SK-N-MC (cell line): ENCODE results near the gene DGLUCY.

Source experiments
- EZH2 ChIP-seq: fragments of 200-600 bp; sonication (generic); IDR thresholded peaks from one replicate; pipeline ENCODE4 v1.6.1; 2017; ENCODE audit warnings: antibody characterized with exemption
- POLR2AphosphoS5 ChIP-seq: IDR thresholded peaks from 2 replicates; pipeline ENCODE4 v1.6.1; 2012; ENCODE audit warnings: mild to moderate bottlenecking, low read depth, low read length, borderline replicate concordance

DNA sequence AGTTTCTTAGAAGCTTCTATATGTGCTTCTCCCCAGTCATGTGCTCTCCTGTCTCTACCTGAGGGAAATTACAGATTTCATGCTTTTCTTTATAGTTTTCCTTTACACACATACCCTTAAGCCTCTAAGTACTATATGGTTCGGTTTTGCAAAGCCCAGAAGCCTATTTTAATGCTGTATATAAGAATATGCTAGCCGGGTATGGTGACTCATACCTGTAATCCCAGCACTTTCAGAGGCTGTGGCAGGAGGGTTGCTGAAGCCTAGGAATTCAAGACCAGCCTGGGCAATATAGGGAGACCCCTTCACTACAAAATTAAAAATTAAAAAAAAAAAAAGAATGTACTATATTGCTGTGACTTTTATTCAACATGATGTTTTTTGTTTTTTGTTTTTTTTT lies 15.4 kb downstream of the DGLUCY start:
- TF ChIP-seq EZH2 (no peak), POLR2AphosphoS5 (no peak)
